VCaP (cell line): Measurements from ENCODE around the gene SLIT2.

Experiments used
- H3K27ac ChIP-seq: fragments of 450-650 bp; 2 replicates; pipeline ENCODE4 v1.5.1; 2017
- TF ChIP-seq, protein P1 (sequence below): fragments of 450-650 bp; conservative IDR thresholded peaks from 2 replicates; pipeline ENCODE4 v1.5.1; 2017; ENCODE audit warnings: mild to moderate bottlenecking, moderate library complexity

The SLIT2 gene

DNA sequence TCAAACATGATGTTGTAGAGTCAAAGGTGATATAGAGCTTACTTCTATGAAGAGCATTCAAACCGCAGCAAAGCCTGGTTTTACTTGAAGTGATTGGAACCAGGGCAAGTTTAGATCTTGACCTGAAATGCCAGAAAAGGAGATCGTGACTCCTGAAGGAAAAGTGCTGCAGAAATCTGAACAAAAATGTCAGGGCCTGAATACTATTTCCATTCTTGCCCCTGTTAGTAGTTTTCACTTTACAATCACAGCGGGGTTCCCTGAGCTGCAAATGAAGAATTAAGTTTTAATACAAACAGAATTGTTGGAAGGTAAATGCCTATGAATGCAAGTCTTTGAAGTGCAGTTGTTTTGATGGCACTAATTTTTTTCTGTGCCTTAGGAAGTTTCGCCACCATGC is 4.1 kb downstream of the SLIT2 start:
- H3K27ac ChIP-seq: no peak overlapping the region

DNA sequence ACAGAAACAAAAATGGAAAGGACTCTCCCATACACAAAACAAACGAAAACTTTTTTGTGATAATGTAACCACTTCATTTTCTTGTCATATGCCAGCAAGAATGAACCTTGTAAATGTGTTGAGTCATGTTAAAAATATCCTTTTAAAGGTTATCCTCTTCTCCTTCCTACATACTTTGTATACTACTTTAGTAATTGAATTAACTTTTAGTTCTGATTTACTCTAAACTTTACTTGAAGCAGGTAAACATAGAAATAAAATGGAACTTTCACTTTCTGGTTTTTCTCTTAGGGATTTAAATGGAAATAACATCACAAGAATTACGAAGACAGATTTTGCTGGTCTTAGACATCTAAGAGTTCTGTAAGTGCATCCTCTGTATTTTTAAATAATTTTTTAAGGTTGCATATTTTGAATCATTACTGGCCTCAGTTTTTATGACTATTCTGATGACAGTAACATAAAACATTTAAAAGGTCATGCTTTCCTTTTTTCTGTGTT is 4.7 kb downstream of the SLIT2 start:
- no peak overlapping the region for H3K27ac ChIP-seq
- TF ChIP-seq, protein P1, sequence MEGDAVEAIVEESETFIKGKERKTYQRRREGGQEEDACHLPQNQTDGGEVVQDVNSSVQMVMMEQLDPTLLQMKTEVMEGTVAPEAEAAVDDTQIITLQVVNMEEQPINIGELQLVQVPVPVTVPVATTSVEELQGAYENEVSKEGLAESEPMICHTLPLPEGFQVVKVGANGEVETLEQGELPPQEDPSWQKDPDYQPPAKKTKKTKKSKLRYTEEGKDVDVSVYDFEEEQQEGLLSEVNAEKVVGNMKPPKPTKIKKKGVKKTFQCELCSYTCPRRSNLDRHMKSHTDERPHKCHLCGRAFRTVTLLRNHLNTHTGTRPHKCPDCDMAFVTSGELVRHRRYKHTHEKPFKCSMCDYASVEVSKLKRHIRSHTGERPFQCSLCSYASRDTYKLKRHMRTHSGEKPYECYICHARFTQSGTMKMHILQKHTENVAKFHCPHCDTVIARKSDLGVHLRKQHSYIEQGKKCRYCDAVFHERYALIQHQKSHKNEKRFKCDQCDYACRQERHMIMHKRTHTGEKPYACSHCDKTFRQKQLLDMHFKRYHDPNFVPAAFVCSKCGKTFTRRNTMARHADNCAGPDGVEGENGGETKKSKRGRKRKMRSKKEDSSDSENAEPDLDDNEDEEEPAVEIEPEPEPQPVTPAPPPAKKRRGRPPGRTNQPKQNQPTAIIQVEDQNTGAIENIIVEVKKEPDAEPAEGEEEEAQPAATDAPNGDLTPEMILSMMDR: no peak

More for the DNA sequence above, 4.1 kb downstream of the SLIT2 start:
- TF ChIP-seq, protein P1: no peak

DNA sequence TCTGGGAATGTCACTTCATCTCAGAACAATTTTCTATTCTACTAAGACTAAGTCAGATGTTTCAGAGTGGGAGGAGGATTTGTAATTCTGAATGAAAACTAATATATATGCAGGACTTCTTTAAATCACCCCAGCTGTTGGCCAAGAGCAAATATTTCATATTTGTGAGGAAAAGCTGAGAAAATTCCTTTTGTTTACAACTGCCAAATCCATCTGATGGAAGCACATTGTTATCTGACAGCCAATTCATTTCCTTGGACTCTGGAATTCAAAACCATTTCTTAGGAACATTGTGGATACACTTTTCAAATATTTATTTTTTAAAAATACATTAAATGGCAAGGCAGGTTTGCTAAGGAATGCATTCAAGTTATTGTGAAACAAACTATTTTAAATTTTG is 8.0 kb downstream of the SLIT2 start:
- TF ChIP-seq, protein P1: no peak
- H3K27ac ChIP-seq: no peak overlapping the region

DNA sequence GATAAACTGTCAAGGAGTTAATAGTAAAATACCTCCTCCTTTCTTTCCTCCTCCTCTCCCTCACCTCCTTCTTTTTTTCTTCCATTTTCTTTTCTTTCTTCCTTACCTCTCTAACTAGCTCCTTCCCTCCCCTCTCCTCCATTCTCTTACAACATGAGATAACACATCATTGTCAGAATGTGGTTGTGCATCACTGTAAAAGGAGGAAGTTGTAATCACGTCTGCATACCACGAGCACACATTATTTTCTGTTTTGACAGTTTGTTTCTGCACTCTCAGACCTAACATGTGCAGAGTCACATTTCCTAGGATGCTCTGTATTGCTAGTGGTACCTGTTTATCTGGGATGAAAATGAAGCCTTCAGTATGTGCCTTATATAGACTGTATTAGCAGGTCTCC is 9.1 kb downstream of the SLIT2 start:
- TF ChIP-seq, protein P1: no peak
- H3K27ac ChIP-seq: no peak overlapping the region

DNA sequence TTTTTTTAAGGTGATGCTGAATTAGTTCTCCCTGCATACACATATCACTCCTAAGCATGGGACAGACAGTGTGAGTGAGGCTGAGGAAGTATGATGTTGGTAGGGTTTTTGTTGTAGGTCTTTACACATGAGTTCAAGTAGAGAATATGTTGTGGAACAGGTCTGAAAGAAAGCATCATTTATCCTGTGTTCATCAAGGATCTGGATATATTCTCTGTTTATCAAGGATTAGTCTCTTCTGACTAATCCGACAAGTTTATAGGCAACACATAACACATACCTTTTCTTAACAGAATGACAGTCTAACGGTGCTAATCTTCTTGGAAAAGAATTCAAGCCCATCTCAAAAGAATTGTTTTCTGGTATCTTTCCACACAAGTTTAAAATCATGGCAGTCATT is 10.5 kb downstream of the SLIT2 start:
- TF ChIP-seq, protein P1: no peak
- H3K27ac ChIP-seq: no peak overlapping the region

DNA sequence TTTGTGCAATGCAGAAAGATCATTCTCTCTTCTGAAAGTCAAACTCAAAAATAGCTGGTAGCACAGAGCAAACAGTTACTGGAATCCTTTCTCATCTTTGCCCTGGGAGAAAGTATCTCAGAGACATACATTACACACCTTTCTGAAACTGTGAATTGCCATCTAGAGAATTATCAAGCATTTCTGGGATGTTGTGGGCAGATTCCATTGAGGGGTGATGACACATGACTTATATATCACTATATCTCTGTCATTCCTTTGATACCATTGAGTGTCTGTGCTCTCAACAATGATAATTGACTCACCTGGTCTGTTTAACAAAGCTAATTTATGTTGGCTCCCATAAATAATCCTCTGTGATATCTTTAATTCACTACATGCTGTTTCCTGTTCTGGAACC is 13.0 kb downstream of the SLIT2 start:
- TF ChIP-seq, protein P1: no peak
- no peak overlapping the region for H3K27ac ChIP-seq

DNA sequence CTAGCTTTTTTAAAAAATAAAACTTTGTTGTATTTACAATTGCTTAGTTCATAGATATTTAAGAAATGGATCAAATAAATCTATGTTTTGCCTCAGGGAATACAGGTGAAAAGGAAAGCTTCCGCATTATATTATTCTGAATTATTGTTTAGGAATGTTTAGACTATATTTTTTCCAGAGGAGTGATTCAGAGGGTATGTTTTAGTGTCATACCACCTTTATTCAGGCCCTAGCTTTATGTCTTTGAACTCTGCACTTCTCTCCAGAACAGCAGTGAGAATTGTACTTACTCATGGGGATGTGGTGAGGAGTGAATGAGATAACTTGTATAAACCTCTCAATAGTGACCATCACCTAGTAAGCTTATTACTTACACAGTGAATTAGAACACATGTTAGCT is 14.0 kb downstream of the SLIT2 start:
- TF ChIP-seq, protein P1: no peak
- H3K27ac ChIP-seq: no peak overlapping the region
